Colonic mucosa (tissue), 4 donors: ENCODE results near the gene FUNDC1. TPM values are rescaled to one million over a fixed set of nuclear protein-coding genes. Genes with fewer than 3 reads are reported as not detected.

Source experiments
- DNase-seq: peaks from one replicate; pipeline ENCODE4 v3.0.0-alpha.2; 2020
- H3K27ac ChIP-seq: fragments of 200-600 bp; one replicate; pipeline ENCODE4 v1.8.0; 2021
- H3K27me3 ChIP-seq: fragments of 200-600 bp; one replicate; pipeline ENCODE4 v1.8.0; 2021
- H3K36me3 ChIP-seq: fragments of 200-600 bp; one replicate; pipeline ENCODE4 v1.8.0; 2021
- H3K4me1 ChIP-seq: fragments of 200-600 bp; one replicate; pipeline ENCODE4 v1.8.0; 2021; ENCODE audit warnings: mild to moderate bottlenecking
- H3K4me3 ChIP-seq: fragments of 200-600 bp; one replicate; pipeline ENCODE4 v1.8.0; 2021
- H3K9ac ChIP-seq, 2 donors: one replicate each; pipeline ENCODE4 v1.7.0; 2013; ENCODE audit warnings: control low read depth in 2 of 2, low read depth in 2 of 2, low read length in 2 of 2
- H3K9me3 ChIP-seq: fragments of 200-600 bp; one replicate; pipeline ENCODE4 v1.8.0; 2021
- intact Hi-C: fragments of 100-400 bp; cut with DNase I; formaldehyde crosslinking; loops from one replicate; pipeline ENCODE4 v1.14.1; 2022
- total RNA-seq, 2 donors: library from RNA; stranded (reverse); fragmentation: NEBNext Ultra II Directional in 1 of 2; extraction: Animal tissue kit (Norgen Biotek cat#: 25700) in 1 of 2; gene quantifications; one replicate each; pipeline ENCODE4 v1.2.1, GENCODE V29; 2021
- TF ChIP-seq, protein P1 (sequence below): fragments of 200-600 bp; IDR thresholded peaks from one replicate; pipeline ENCODE4 v1.8.0; 2022; ENCODE audit warnings: antibody characterized with exemption, mild to moderate bottlenecking
- donor health status: healthy.
- donor health status: DM: no; HTN: no; CAD: no.
- donor health status: DM: no; HTN: no; CAD: no.

Gene FUNDC1
- total RNA-seq, 2 donors from 2014 or later = 11.9 to 14.3 TPM

DNA sequence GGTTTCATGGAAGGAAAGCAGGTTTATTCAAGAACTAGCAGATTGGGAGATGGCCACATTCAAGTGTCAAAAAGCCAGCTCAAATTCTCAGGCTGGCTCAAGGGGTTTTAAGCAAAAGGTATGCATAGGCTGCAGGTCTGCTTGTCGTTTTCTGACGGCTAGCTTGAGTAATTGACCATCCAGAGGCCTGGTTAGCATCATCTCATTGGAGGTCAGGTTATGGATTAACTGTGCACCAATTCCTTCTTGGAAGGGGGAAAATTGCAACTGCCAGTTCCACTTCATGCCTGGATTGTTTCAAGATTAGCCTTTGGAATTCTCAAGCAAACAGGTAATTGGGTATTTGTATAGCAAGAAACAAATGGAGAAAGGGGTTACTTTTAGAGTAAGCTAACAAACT is 62.1 kb downstream of the FUNDC1 start:
- Histone ChIP-seq H3K27me3 (no peaks in the 10 kb centered on the region), H3K9me3 (no peaks in the 10 kb centered on the region), H3K4me3 (no peak overlapping the region), H3K36me3 (no peaks in the 10 kb centered on the region), H3K9ac (no peak overlapping the region), H3K4me1 (no peaks in the 10 kb centered on the region), H3K27ac (no peak overlapping the region)
- TF ChIP-seq, protein P1, sequence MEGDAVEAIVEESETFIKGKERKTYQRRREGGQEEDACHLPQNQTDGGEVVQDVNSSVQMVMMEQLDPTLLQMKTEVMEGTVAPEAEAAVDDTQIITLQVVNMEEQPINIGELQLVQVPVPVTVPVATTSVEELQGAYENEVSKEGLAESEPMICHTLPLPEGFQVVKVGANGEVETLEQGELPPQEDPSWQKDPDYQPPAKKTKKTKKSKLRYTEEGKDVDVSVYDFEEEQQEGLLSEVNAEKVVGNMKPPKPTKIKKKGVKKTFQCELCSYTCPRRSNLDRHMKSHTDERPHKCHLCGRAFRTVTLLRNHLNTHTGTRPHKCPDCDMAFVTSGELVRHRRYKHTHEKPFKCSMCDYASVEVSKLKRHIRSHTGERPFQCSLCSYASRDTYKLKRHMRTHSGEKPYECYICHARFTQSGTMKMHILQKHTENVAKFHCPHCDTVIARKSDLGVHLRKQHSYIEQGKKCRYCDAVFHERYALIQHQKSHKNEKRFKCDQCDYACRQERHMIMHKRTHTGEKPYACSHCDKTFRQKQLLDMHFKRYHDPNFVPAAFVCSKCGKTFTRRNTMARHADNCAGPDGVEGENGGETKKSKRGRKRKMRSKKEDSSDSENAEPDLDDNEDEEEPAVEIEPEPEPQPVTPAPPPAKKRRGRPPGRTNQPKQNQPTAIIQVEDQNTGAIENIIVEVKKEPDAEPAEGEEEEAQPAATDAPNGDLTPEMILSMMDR = no peak
- intact Hi-C loops = no loop called here
- no peak for DNase-seq

DNA sequence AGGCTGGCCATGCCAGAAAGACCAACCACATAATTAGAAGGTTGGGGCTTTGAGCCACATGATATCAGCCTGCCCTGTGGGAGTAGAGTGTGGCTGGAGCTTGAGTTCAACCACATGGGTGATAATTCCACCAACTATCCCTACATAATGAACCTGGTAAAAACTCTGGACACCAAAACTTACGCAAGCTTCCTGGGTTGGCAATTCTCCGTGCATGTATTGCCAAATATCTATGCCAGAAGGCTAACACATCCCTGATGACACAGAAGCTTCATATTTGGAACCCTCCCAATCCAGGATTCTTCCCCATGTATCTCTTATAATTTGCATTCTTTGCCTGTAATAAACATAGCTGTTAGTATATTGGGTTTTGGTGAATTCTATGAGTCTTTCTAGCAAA is 68.2 kb downstream of the FUNDC1 start:
- Histone ChIP-seq H3K4me3 (no peak overlapping the region), H3K27me3 (no peaks in the 10 kb centered on the region), H3K36me3 (no peaks in the 10 kb centered on the region), H3K9ac (no peak overlapping the region), H3K27ac (no peak overlapping the region), H3K4me1 (no peaks in the 10 kb centered on the region), H3K9me3 (no peaks in the 10 kb centered on the region)
- TF ChIP-seq, protein P1 = no peak
- intact Hi-C loops = no loop called here
- DNase-seq = no peak

Other genes with a start within 250 kb of the FUNDC1 start
- gene EFHC2, start 199.2 kb downstream of the FUNDC1 start, total RNA-seq = 1 to 10 TPM in 1 of 2 donors, under 1 TPM in 1; 0.57 to 2.0 TPM